SK-N-SH (cell line): Measurements from ENCODE around the gene VTN. TPM values are rescaled to one million over a fixed set of nuclear protein-coding genes. Genes with fewer than 3 reads are reported as not detected.

Source experiments
- CTCF ChIA-PET: fragments of 300-600, 350-600 bp; formaldehyde crosslinking; extraction: SDS; loops from one replicate; lab custom pipeline; 2021; lab: Yijun Ruan, JAX
- POLR2A ChIA-PET: fragments of 350-600 bp; sonication (Branson Sonifier 250); formaldehyde crosslinking; extraction: SDS; loops from one replicate; lab custom pipeline; 2020; ENCODE audit warnings: antibody characterized with exemption, inconsistent platforms; lab: Yijun Ruan, JAX
- DNase-seq: peaks from one replicate; pipeline ENCODE4 v3.0.0; 2012
- H2AFZ ChIP-seq: fragments of 200-600 bp; sonication (generic); 2 replicates; pipeline ENCODE4 v1.8.1; 2016; ENCODE audit warnings: antibody characterized with exemption, mild to moderate bottlenecking, low read depth
- H3F3A ChIP-seq: fragments of 200-600 bp; sonication (generic); replicated peaks from 2 replicates; pipeline ENCODE3; 2016; ENCODE audit warnings: antibody characterized with exemption, mild to moderate bottlenecking; ENCODE audit not compliant: insufficient read depth
- H3K27ac ChIP-seq, 2 experiments: fragments of 200-500 bp in 1 of 2; fragments of 200-600 bp in 1 of 2; sonication (Bioruptor generic) in 1 of 2; sonication (generic), shearing (Covaris generic) in 1 of 2; 2 replicates each; pipeline versions ENCODE4 v1.5.1 to v1.6.1; 2014 to 2016; ENCODE audit warnings: low read depth in 2 of 2, inconsistent platforms in 1 of 2, low read length in 1 of 2, mild to moderate bottlenecking in 1 of 2, mixed read lengths in 1 of 2
- H3K27me3 ChIP-seq: fragments of 200-600 bp; sonication (generic), shearing (Covaris generic); 2 replicates; pipeline ENCODE4 v1.6.1; 2016; ENCODE audit warnings: mixed run types; ENCODE audit not compliant: insufficient read depth
- H3K36me3 ChIP-seq, 2 experiments: fragments of 200-500 bp in 1 of 2; fragments of 200-600 bp in 1 of 2; sonication (Bioruptor generic) in 1 of 2; sonication (generic) in 1 of 2; replicated peaks in 1 of 2; 2 replicates each; pipeline versions ENCODE3 to v1.5.1; 2014 to 2016; ENCODE audit warnings: low read length in 1 of 2, mild to moderate bottlenecking in 1 of 2; ENCODE audit not compliant: insufficient read depth in 2 of 2, control insufficient read depth in 1 of 2
- H3K4me1 ChIP-seq, 2 experiments: fragments of 200-500 bp in 1 of 2; fragments of 200-600 bp in 1 of 2; sonication (Bioruptor generic) in 1 of 2; sonication (generic), shearing (Covaris generic) in 1 of 2; 2 replicates each; pipeline versions ENCODE4 v1.5.1 to v1.6.1; 2014 to 2016; ENCODE audit warnings: low read depth in 1 of 2, low read length in 1 of 2, mixed run types in 1 of 2; ENCODE audit not compliant: insufficient read depth in 2 of 2, control insufficient read depth in 1 of 2
- H3K4me2 ChIP-seq: fragments of 200-600 bp; sonication (generic), shearing (Covaris generic); 2 replicates; pipeline ENCODE4 v1.6.1; 2017; ENCODE audit warnings: mixed run types
- H3K4me3 ChIP-seq, 2 experiments: fragments of 200-500 bp in 1 of 2; fragments of 200-600 bp in 1 of 2; sonication (Bioruptor generic) in 1 of 2; sonication (generic), shearing (Covaris generic) in 1 of 2; 2 replicates each; pipeline versions ENCODE4 v1.5.1 to v1.8.1; 2014 to 2016; ENCODE audit warnings: low read depth in 2 of 2, inconsistent platforms in 1 of 2, low read length in 1 of 2, mild to moderate bottlenecking in 1 of 2, mixed read lengths in 1 of 2, moderate library complexity in 1 of 2
- H3K79me2 ChIP-seq: fragments of 200-600 bp; sonication (generic); 2 replicates; pipeline ENCODE4 v1.8.1; 2017; ENCODE audit warnings: mild to moderate bottlenecking; ENCODE audit not compliant: insufficient read depth
- H3K9ac ChIP-seq: fragments of 200-600 bp; sonication (generic); 2 replicates; pipeline ENCODE4 v1.6.1; 2017; ENCODE audit warnings: mixed run types
- H3K9me2 ChIP-seq: fragments of 200-600 bp; sonication (generic); 2 replicates; pipeline ENCODE4 v1.6.1; 2017; ENCODE audit warnings: mixed run types
- H3K9me3 ChIP-seq: fragments of 200-600 bp; sonication (generic); 2 replicates; pipeline ENCODE4 v1.6.1; 2017; ENCODE audit warnings: mixed run types, mild to moderate bottlenecking, moderate library complexity
- H4K20me1 ChIP-seq: fragments of 200-600 bp; sonication (generic); 2 replicates; pipeline ENCODE4 v1.6.1; 2017; ENCODE audit warnings: mild to moderate bottlenecking, mixed run types; ENCODE audit not compliant: insufficient read depth
- ELF1 ChIP-seq: IDR thresholded peaks from 2 replicates; pipeline ENCODE4 v1.4.0; 2012
- EZH2phosphoT487 ChIP-seq: fragments of 200-600 bp; sonication (generic); IDR thresholded peaks from 2 replicates; pipeline ENCODE4 v1.6.1; 2017; ENCODE audit warnings: low read depth, mixed run types, mild to moderate bottlenecking, antibody characterized with exemption, moderate library complexity, borderline replicate concordance
- FOXM1 ChIP-seq: IDR thresholded peaks from 2 replicates; pipeline ENCODE4 v1.4.0; 2012; ENCODE audit warnings: low read depth, mild to moderate bottlenecking
- GABPA ChIP-seq: IDR thresholded peaks from 2 replicates; pipeline ENCODE4 v1.4.0; 2012; ENCODE audit warnings: low read depth, mild to moderate bottlenecking
- GATA2 ChIP-seq: sonication (generic); formaldehyde crosslinking; IDR thresholded peaks from 2 replicates; pipeline ENCODE4 v1.5.0; 2020; ENCODE audit warnings: mild to moderate bottlenecking, missing genetic modification reagents
- MXI1 ChIP-seq: IDR thresholded peaks from 2 replicates; pipeline ENCODE4 v1.6.1; 2012; ENCODE audit warnings: mild to moderate bottlenecking, low read depth, low read length, improper control_type of control experiment
- NFIC ChIP-seq: IDR thresholded peaks from 2 replicates; pipeline ENCODE4 v1.4.0; 2012; ENCODE audit warnings: borderline replicate concordance
- POLR2AphosphoS5 ChIP-seq: IDR thresholded peaks from 2 replicates; pipeline ENCODE4 v1.6.1; 2012; ENCODE audit warnings: low read depth, low read length
- RAD21 ChIP-seq: IDR thresholded peaks from 2 replicates; pipeline ENCODE4 v1.6.1; 2012; ENCODE audit warnings: mild to moderate bottlenecking, low read length
- RCOR1 ChIP-seq: fragments of 150-350 bp; IDR thresholded peaks from 2 replicates; pipeline ENCODE4 v1.6.1; 2017; ENCODE audit warnings: antibody characterized with exemption, low read length
- REST ChIP-seq: IDR thresholded peaks from 2 replicates; pipeline ENCODE4 v1.6.1; 2012; ENCODE audit warnings: mild to moderate bottlenecking, low read depth, low read length, moderate library complexity
- RXRA ChIP-seq: IDR thresholded peaks from 2 replicates; pipeline ENCODE4 v1.4.0; 2012; ENCODE audit warnings: low read depth, mild to moderate bottlenecking, borderline replicate concordance
- SMC3 ChIP-seq: IDR thresholded peaks from 2 replicates; pipeline ENCODE4 v1.6.1; 2012; ENCODE audit warnings: low read depth, low read length, improper control_type of control experiment
- TAF1 ChIP-seq: IDR thresholded peaks from 2 replicates; pipeline ENCODE4 v1.6.1; 2012; ENCODE audit warnings: low read depth, mild to moderate bottlenecking, low read length, moderate library complexity, borderline replicate concordance
- TEAD4 ChIP-seq: IDR thresholded peaks from 2 replicates; pipeline ENCODE4 v1.4.0; 2012; ENCODE audit warnings: mild to moderate bottlenecking, borderline replicate concordance; ENCODE audit not compliant: insufficient read depth
- USF2 ChIP-seq: fragments of 150-350 bp; IDR thresholded peaks from 2 replicates; pipeline ENCODE4 v1.6.1; 2017; ENCODE audit warnings: antibody characterized with exemption, low read length, low read depth, borderline replicate concordance
- YY1 ChIP-seq: IDR thresholded peaks from 2 replicates; pipeline ENCODE4 v1.4.0; 2012; ENCODE audit warnings: low read depth, mild to moderate bottlenecking
- WGBS: methylation state at CpG from one replicate; pipeline ENCODE4 v1.1.6; 2017; ENCODE audit warnings: low lambda C conversion rate; 5-methylcytosine and 5-hydroxymethylcytosine counted together
- polyA plus RNA-seq, 3 experiments: library from polyadenylated mRNA; depleted of rRNA; stranded (reverse); fragments of >200 nt; gene quantifications; 2 replicates each; pipeline ENCODE4 v1.2.3, GENCODE V29; 2012
- TF ChIP-seq, protein P1 (sequence below): IDR thresholded peaks from 2 replicates; pipeline ENCODE4 v1.4.0; 2012; ENCODE audit warnings: low read depth

VTN gene
- polyA plus RNA-seq, 1 of the 3 experiments (the other 2 are of a cell fraction), result 1.2 TPM

- Histone ChIP-seq H2AFZ (peak overlapping the region; percentile 57; the same call in 1 of the 2 replicates), H3K27ac (peak overlapping the region; percentile 53 to 85; a peak in 3 of 4 replicates), H3K9me3 (no peaks in the 10 kb centered on the region), H3K4me3 (peak overlapping the region; percentile 78 to 91), H3K27me3 (no peaks in the 10 kb centered on the region), H3K36me3 (peaks cover 9 to 27% of the 10 kb centered on the region in 2 experiments), H3K9me2 (no peaks in the 10 kb centered on the region), H3K4me2 (peak overlapping the region; percentile 87), H3K9ac (peak overlapping the region; percentile 82), H4K20me1 (peaks cover 30% of the 10 kb centered on the region; the same call in 1 of the 2 replicates), H3F3A (peaks cover 19% of the 10 kb centered on the region), H3K4me1 (peaks cover 11 to 21% of the 10 kb centered on the region in 2 experiments; a peak in 3 of 4 replicates)
- CTCF ChIA-PET, result interaction anchor here (1.1 to 3.8 kb wide), 8 partner anchors 9 to 578 kb away, joined by 3 to 19 read pairs (median 4); partner anchors contain the start of genes LYRM9 and POLDIP2
- DNase-seq, result no peak
- POLR2A ChIA-PET, result interaction anchor here (0.9 to 2.3 kb wide), 5 partner anchors 10 to 23 kb away, joined by 3 to 25 read pairs (median 10); partner anchors contain the start of genes POLDIP2 and TMEM97
- TF ChIP-seq RAD21 (no peak), REST (no peak), SMC3 (no peak), ELF1 (no peak), GABPA (no peak)
- TF ChIP-seq, all 33 proteins: peak for 0
- peaks cover 82% of the 10 kb centered on the region for H3K79me2 ChIP-seq
- WGBS, result 4% methylated on average over 13 of the region's 18 CpGs
Measured at GRCh38 chr17:28334666-28335200, 35.4 kb downstream of the VTN start.

GRCh38 chr17:28334171-28334570 lies 35.9 kb downstream of the VTN start:
- CTCF ChIA-PET, result interaction anchor here (1.5 to 3.8 kb wide), 3 partner anchors 14 to 441 kb away, joined by 3 to 19 read pairs (median 4); partner anchors contain the start of gene LYRM9
- Histone ChIP-seq H3K79me2 (peaks cover 76% of the 10 kb centered on the region), H3K9ac (peak overlapping the region; percentile 82), H3K4me1 (peaks cover 11 to 21% of the 10 kb centered on the region in 2 experiments; a peak in 3 of 4 replicates), H3K9me3 (no peaks in the 10 kb centered on the region), H3K9me2 (no peaks in the 10 kb centered on the region), H4K20me1 (peaks cover 24% of the 10 kb centered on the region; the same call in 1 of the 2 replicates), H2AFZ (no peak overlapping the region), H3K36me3 (peaks cover 7 to 27% of the 10 kb centered on the region in 2 experiments), H3K4me2 (peak overlapping the region; percentile 87), H3F3A (peaks cover 19% of the 10 kb centered on the region), H3K4me3 (peak overlapping the region; percentile 78 to 91), H3K27me3 (no peaks in the 10 kb centered on the region), H3K27ac (peak overlapping the region in 1 of 2 experiments; percentile 85; a peak in 1 of 4 replicates)
- POLR2A ChIA-PET, result interaction anchor here (1.9 kb wide), 1 partner anchor 15 kb away, joined by 10 read pairs; no protein-coding TSS in a partner anchor
- DNase-seq, result no peak
- WGBS, result 32% methylated on average over 6 of the region's 6 CpGs
- TF ChIP-seq POLR2AphosphoS5 (no peak), MXI1 (no peak), GATA2 (CRISPR knock-in tag) (no peak), USF2 (no peak), RXRA (no peak), FOXM1 (no peak), NFIC (no peak), TEAD4 (no peak), RCOR1 (no peak), REST (no peak), TAF1 (no peak), YY1 (no peak), SMC3 (no peak), EZH2phosphoT487 (no peak)
- TF ChIP-seq, protein P1, sequence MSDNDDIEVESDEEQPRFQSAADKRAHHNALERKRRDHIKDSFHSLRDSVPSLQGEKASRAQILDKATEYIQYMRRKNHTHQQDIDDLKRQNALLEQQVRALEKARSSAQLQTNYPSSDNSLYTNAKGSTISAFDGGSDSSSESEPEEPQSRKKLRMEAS, result no peak
